Right lobe of liver (tissue), 6 donors: Measurements from ENCODE around the gene ZNF324. TPM values are rescaled to one million over a fixed set of nuclear protein-coding genes. Genes with fewer than 3 reads are reported as not detected.

Experiments used
- ATAC-seq, 4 donors: fragments of 200-7000 bp; cut with Tn5 transposase; one replicate each; pipeline ENCODE4 v1.9.1; 2020; ENCODE audit warnings: mild to moderate bottlenecking in 4 of 4, moderate library complexity in 4 of 4
- DNase-seq, 3 donors: peaks; one replicate each; pipeline ENCODE4 v3.0.0-alpha.2; 2020
- H3K27ac ChIP-seq, 3 donors: fragments of 200-600 bp; one replicate each; pipeline ENCODE4 v1.8.0; 2022
- H3K27me3 ChIP-seq, 2 donors: fragments of 200-600 bp; one replicate each; pipeline ENCODE4 v1.8.0; 2022
- H3K36me3 ChIP-seq, 4 donors: fragments of 200-600 bp; sonication (generic) in 1 of 4; one replicate each; pipeline versions ENCODE4 v1.5.1 to v1.8.0; 2017 to 2022; ENCODE audit warnings: control low read depth in 1 of 4
- H3K4me1 ChIP-seq, 4 donors: fragments of 200-600 bp; sonication (generic) in 1 of 4; one replicate each; pipeline versions ENCODE4 v1.5.1 to v1.8.0; 2017 to 2022; ENCODE audit warnings: control low read depth in 1 of 4
- H3K4me3 ChIP-seq, 3 donors: fragments of 200-600 bp; one replicate each; pipeline ENCODE4 v1.8.0; 2022
- H3K9me3 ChIP-seq, 4 donors: fragments of 200-600 bp; sonication (generic) in 1 of 4; one replicate each; pipeline versions ENCODE4 v1.5.1 to v1.8.0; 2017 to 2022; ENCODE audit warnings: control low read depth in 1 of 4
- CTCF ChIP-seq, 4 donors: fragments of 200-600 bp in 3 of 4; fragments of 450-650 bp in 1 of 4; IDR thresholded peaks; one replicate each; pipeline versions ENCODE4 v1.5.1 to v1.8.0; 2016 to 2022; ENCODE audit warnings: antibody characterized with exemption in 4 of 4, mild to moderate bottlenecking in 2 of 4
- POLR2A ChIP-seq: fragments of 450-650 bp; IDR thresholded peaks from one replicate; pipeline ENCODE4 v1.6.1; 2017; ENCODE audit warnings: antibody characterized with exemption, mild to moderate bottlenecking
- WGBS: methylation state at CpG from one replicate; pipeline ENCODE4 v1.1.6; 2018; ENCODE audit warnings: low coverage, low lambda C conversion rate; ENCODE audit not compliant: insufficient coverage; ENCODE audit errors: missing lambda C conversion rate; 5-methylcytosine and 5-hydroxymethylcytosine counted together
- intact Hi-C, 2 donors: fragments of 100-400 bp; cut with DNase I; formaldehyde crosslinking; loops; one replicate each; pipeline versions ENCODE4 v1.11.2 to v1.14.1; 2022
- small RNA-seq, 2 experiments: library from RNA; depleted of rRNA; stranded (forward); fragments of <200 nt; gene quantifications; one replicate each; pipeline ENCODE3, GENCODE V24; 2016
- total RNA-seq, 6 experiments: library from RNA; depleted of rRNA in 2 of 6; stranded (reverse); fragments of >200 nt in 2 of 6; fragmentation: NEBNext Ultra II Directional in 3 of 6; extraction: Animal tissue kit (Norgen Biotek cat#: 25700) in 3 of 6; gene quantifications; one replicate each; pipeline versions ENCODE4 v1.1.0 to v1.2.4, GENCODE V29; 2016 to 2023
- donor health status: DM: no; HTN: yes; CAD: no.
- donor health status: DM: no; HTN: no; CAD: no.
- donor health status: DM: no; HTN: no; CAD: no.
- donor health status: DM: no; HTN: yes; CAD: no.
- donor health status: DM: no; HTN: yes; CAD: no.

ZNF324 gene
- total RNA-seq, 6 experiments from 2014 or later, result 2.9 to 4.9 (median 3.8) TPM

DNA sequence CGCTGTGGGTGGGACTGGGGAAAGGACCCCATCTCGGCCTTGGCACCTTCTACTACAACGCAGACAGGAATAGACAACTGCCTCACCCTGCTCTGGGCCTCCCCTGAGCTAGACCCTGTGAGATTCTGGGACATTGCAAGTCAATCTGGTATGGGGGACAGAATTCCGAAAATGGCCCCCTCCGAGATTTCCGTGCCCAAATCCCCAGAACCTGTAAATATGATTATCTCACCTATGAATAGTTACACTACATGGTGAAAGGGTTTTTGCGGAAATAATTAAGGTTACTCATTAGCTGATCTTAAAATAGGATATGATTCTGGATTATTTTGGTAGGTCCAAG, 53.3 kb downstream of the ZNF324 start:
- ATAC-seq, result no peak
- Histone ChIP-seq H3K27me3 (no peaks in the 10 kb centered on the region), H3K4me3 (peak overlapping the region; percentile 68 to 94 (median 84)), H3K4me1 (peaks cover 0 to 18% (median 8%) of the 10 kb centered on the region in 4 donors), H3K9me3 (no peaks in the 10 kb centered on the region), H3K36me3 (peaks cover 0 to 8% (median 4%) of the 10 kb centered on the region in 4 donors), H3K27ac (peak overlapping the region; percentile 76 to 91 (median 82))
- WGBS, result 8% methylated on average over 5 of the region's 7 CpGs
- TF ChIP-seq POLR2A (no peak), CTCF (IDR thresholded peaks at IDR 0.05) (no peak)
- intact Hi-C loops, result no loop called here
- no peak for DNase-seq

GRCh38 chr19:58521651-58522050, 54.8 kb downstream of the ZNF324 start:
- TF ChIP-seq POLR2A (no peak), CTCF (IDR thresholded peaks at IDR 0.05) (no peak)
- H3K27me3 ChIP-seq, result no peaks in the 10 kb centered on the region
- H3K4me1 ChIP-seq, result peaks cover 0 to 18% (median 8%) of the 10 kb centered on the region in 4 donors
- intact Hi-C loops, result no loop called here
- H3K9me3 ChIP-seq, result no peaks in the 10 kb centered on the region
- H3K4me3 ChIP-seq, result no peak overlapping the region
- 69% methylated on average over 4 of the region's 4 CpGs for WGBS
- DNase-seq (no peak), ATAC-seq (no peak)
- no peak overlapping the region for H3K27ac ChIP-seq
- H3K36me3 ChIP-seq, result peaks cover 0 to 6% (median 3%) of the 10 kb centered on the region in 4 donors

- H3K4me1 ChIP-seq, result peaks cover 0 to 18% (median 8%) of the 10 kb centered on the region in 4 donors
- 92% methylated on average over 3 of the region's 3 CpGs for WGBS
- DNase-seq (no peak), ATAC-seq (no peak)
- intact Hi-C loops, result no loop called here
- no peaks in the 10 kb centered on the region for H3K36me3 ChIP-seq
- H3K4me3 ChIP-seq, result no peak overlapping the region
- no peak overlapping the region for H3K27ac ChIP-seq
- no peaks in the 10 kb centered on the region for H3K27me3 ChIP-seq
- TF ChIP-seq CTCF (IDR thresholded peaks at IDR 0.05), result no peak
- no peak for TF ChIP-seq POLR2A
- H3K9me3 ChIP-seq, result no peaks in the 10 kb centered on the region
Measured at GRCh38 chr19:58522709-58523108, 55.8 kb downstream of the ZNF324 start.

Small RNAs within 50 kb of the gene (small RNA-seq; reads per million reads assigned to genes)
- gene RN7SL693P, result 0 reads per million in 2 experiments
- gene RNU6-1337P, result 0 reads per million in 2 experiments

Other genes with a start within 250 kb of the ZNF324 start
- gene ZNF544, start 238.2 kb upstream of the ZNF324 start, total RNA-seq, result 10 to 100 TPM in 3 of 6 experiments, 1 to 10 TPM in 3; 6.1 to 16.5 (median 10.7) TPM
- gene ZNF8, start 188.1 kb upstream of the ZNF324 start, total RNA-seq, result 1 to 10 TPM; 1.0 to 2.3 (median 1.6) TPM
- 10 to 100 TPM; 12.4 to 44.7 (median 15.8) TPM for gene ERVK3-1, start 161.7 kb upstream of the ZNF324 start, total RNA-seq
- gene ZSCAN22, start 140.1 kb upstream of the ZNF324 start, total RNA-seq, result 1 to 10 TPM; 1.7 to 2.9 (median 2.1) TPM
- 1,000 to 10,000 TPM in 4 of 6 experiments, 100 to 1,000 TPM in 2; 897 to 2,313 (median 1,164) TPM for gene A1BG, start 113.6 kb upstream of the ZNF324 start, total RNA-seq
- 1 to 10 TPM in 5 of 6 experiments, under 1 TPM in 1; 0.73 to 3.1 (median 1.7) TPM for gene ZNF497, start 104.3 kb upstream of the ZNF324 start, total RNA-seq
- gene ZNF837, start 86.0 kb upstream of the ZNF324 start, total RNA-seq, result 1 to 10 TPM; 1.7 to 3.9 (median 2.4) TPM
- 100 to 1,000 TPM; 274 to 637 (median 304) TPM for gene RPS5, start 79.8 kb upstream of the ZNF324 start, total RNA-seq
- not detected for gene RNF225, start 71.4 kb upstream of the ZNF324 start, total RNA-seq
- gene ZNF584, start 58.4 kb upstream of the ZNF324 start, total RNA-seq, result 10 to 100 TPM in 1 of 6 experiments, 1 to 10 TPM in 5; 5.6 to 12.1 (median 6.6) TPM
- gene ZNF132, start 26.9 kb upstream of the ZNF324 start, total RNA-seq, result 1 to 10 TPM in 3 of 6 experiments, under 1 TPM in 3; 0.75 to 2.8 (median 1.0) TPM
- gene ZNF324B, start 15.5 kb upstream of the ZNF324 start, total RNA-seq, result 1 to 10 TPM; 2.9 to 3.3 (median 2.9) TPM
- 1 to 10 TPM; 1.4 to 5.4 (median 4.1) TPM for gene ZNF446, start 9.3 kb downstream of the ZNF324 start, total RNA-seq
- gene SLC27A5, start 44.9 kb downstream of the ZNF324 start, total RNA-seq, result 100 to 1,000 TPM; 107 to 737 (median 366) TPM
- 1 to 10 TPM; 3.5 to 4.8 (median 4.3) TPM for gene ZBTB45, start 52.7 kb downstream of the ZNF324 start, total RNA-seq
- 100 to 1,000 TPM in 3 of 6 experiments, 10 to 100 TPM in 3; 75.4 to 106 (median 94.7) TPM for gene TRIM28, start 77.0 kb downstream of the ZNF324 start, total RNA-seq
- 10 to 100 TPM; 62.1 to 90.9 (median 70.7) TPM for gene CHMP2A, start 88.0 kb downstream of the ZNF324 start, total RNA-seq
- 10 to 100 TPM; 16.0 to 23.5 (median 20.7) TPM for gene UBE2M, start 91.5 kb downstream of the ZNF324 start, total RNA-seq
- gene MZF1, start 106.3 kb downstream of the ZNF324 start, total RNA-seq, result 10 to 100 TPM in 5 of 6 experiments, 1 to 10 TPM in 1; 8.2 to 19.9 (median 14.1) TPM